ENCODE measurements around the gene RGSL1. TPM values are rescaled to one million over a fixed set of nuclear protein-coding genes. Genes with fewer than 3 reads are reported as not detected.

Gene RGSL1
- total RNA-seq, 1 experiment from 2014 or later, result not detected

GRCh38 chr1:182588500-182589396, 138.8 kb downstream of the RGSL1 start, which contains the start of gene RNASEL:
RNASEL (minus strand) TSS chr1:182589256; CDS start chr1:182586806, 2,450 bp downstream.
- H3K4me1 ChIP-seq (ENCODE audit: insufficient read depth, low read length, poor library complexity, severe bottlenecking), result no peaks in the 10 kb centered on the region
- TF ChIP-seq EZH2 (IDR thresholded peaks at IDR 0.05; ENCODE audit: borderline replicate concordance, low read depth, low read length, poor library complexity, severe bottlenecking), result no peak
- TF ChIP-seq, protein P1, sequence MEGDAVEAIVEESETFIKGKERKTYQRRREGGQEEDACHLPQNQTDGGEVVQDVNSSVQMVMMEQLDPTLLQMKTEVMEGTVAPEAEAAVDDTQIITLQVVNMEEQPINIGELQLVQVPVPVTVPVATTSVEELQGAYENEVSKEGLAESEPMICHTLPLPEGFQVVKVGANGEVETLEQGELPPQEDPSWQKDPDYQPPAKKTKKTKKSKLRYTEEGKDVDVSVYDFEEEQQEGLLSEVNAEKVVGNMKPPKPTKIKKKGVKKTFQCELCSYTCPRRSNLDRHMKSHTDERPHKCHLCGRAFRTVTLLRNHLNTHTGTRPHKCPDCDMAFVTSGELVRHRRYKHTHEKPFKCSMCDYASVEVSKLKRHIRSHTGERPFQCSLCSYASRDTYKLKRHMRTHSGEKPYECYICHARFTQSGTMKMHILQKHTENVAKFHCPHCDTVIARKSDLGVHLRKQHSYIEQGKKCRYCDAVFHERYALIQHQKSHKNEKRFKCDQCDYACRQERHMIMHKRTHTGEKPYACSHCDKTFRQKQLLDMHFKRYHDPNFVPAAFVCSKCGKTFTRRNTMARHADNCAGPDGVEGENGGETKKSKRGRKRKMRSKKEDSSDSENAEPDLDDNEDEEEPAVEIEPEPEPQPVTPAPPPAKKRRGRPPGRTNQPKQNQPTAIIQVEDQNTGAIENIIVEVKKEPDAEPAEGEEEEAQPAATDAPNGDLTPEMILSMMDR (conservative IDR thresholded peaks at IDR 0.05; ENCODE audit: low read depth, low read length), result no peak
- CTCF ChIA-PET, result interaction anchor here (1.2 to 1.7 kb wide), 2 partner anchors 194 to 198 kb away, joined by 3 to 5 read pairs; no protein-coding TSS in a partner anchor
- no peaks in the 10 kb centered on the region for H3K36me3 ChIP-seq (ENCODE audit: insufficient read depth, low read length, poor library complexity, severe bottlenecking)
- no peaks in the 10 kb centered on the region for H3K9me3 ChIP-seq (ENCODE audit: low read depth, low read length, poor library complexity, severe bottlenecking)
- no peaks in the 10 kb centered on the region for H3K27me3 ChIP-seq (replicated peaks; ENCODE audit: insufficient read depth, low read depth, low read length, poor library complexity)
- intact Hi-C loops (cut with micrococcal nuclease; ENCODE audit: unreplicated experiment), result no loop called here
- peak; percentile 77 for DNase-seq (ENCODE audit: low spot score)
- POLR2A ChIA-PET (ENCODE audit: low non-redundant PET), result interaction anchor here (0.7 kb wide), 1 partner anchor 141 kb away, joined by 3 read pairs; no protein-coding TSS in a partner anchor
- peak within 1 kb of the TSS; percentile 70 for H3K27ac ChIP-seq (ENCODE audit: low read depth, low read length, poor library complexity, severe bottlenecking)
- peak within 1 kb of the TSS; percentile 55 for H3K4me3 ChIP-seq (ENCODE audit: low read depth, low read length, poor library complexity, severe bottlenecking)
- TSS peak; percentile 54 for BruUV-seq (replicated peaks)

GRCh38 chr1:182589520-182589919, 139.6 kb downstream of the RGSL1 start:
- BruUV-seq (replicated peaks), result no TSS peak
- no peaks in the 10 kb centered on the region for H3K36me3 ChIP-seq (ENCODE audit: insufficient read depth, low read length, poor library complexity, severe bottlenecking)
- H3K4me3 ChIP-seq (ENCODE audit: low read depth, low read length, poor library complexity, severe bottlenecking), result no peak overlapping the region
- CTCF ChIA-PET, result interaction anchor here (1.7 kb wide), 1 partner anchor 197 kb away, joined by 5 read pairs; no protein-coding TSS in a partner anchor
- no peaks in the 10 kb centered on the region for H3K9me3 ChIP-seq (ENCODE audit: low read depth, low read length, poor library complexity, severe bottlenecking)
- TF ChIP-seq, protein P1 (conservative IDR thresholded peaks at IDR 0.05; ENCODE audit: low read depth, low read length), result no peak
- no peak for TF ChIP-seq EZH2 (IDR thresholded peaks at IDR 0.05; ENCODE audit: borderline replicate concordance, low read depth, low read length, poor library complexity, severe bottlenecking)
- peaks cover 3% of the 10 kb centered on the region for H3K4me1 ChIP-seq (ENCODE audit: insufficient read depth, low read length, poor library complexity, severe bottlenecking)
- no peak overlapping the region for H3K27ac ChIP-seq (ENCODE audit: low read depth, low read length, poor library complexity, severe bottlenecking)
- intact Hi-C loops (cut with micrococcal nuclease; ENCODE audit: unreplicated experiment), result no loop called here
- POLR2A ChIA-PET (ENCODE audit: low non-redundant PET), result no interaction called here
- no peak for DNase-seq (ENCODE audit: low spot score)
- no peaks in the 10 kb centered on the region for H3K27me3 ChIP-seq (replicated peaks; ENCODE audit: insufficient read depth, low read depth, low read length, poor library complexity)

GRCh38 chr1:182589931-182590330, 140.0 kb downstream of the RGSL1 start:
- intact Hi-C loops (cut with micrococcal nuclease; ENCODE audit: unreplicated experiment), result no loop called here

More at GRCh38 chr1:182589931-182590330, 140.0 kb downstream of the RGSL1 start:
- Histone ChIP-seq H3K4me1 (ENCODE audit: insufficient read depth, low read length, poor library complexity, severe bottlenecking) (peaks cover 4% of the 10 kb centered on the region), H3K4me3 (ENCODE audit: low read depth, low read length, poor library complexity, severe bottlenecking) (no peak overlapping the region), H3K27ac (ENCODE audit: low read depth, low read length, poor library complexity, severe bottlenecking) (no peak overlapping the region), H3K9me3 (ENCODE audit: low read depth, low read length, poor library complexity, severe bottlenecking) (no peaks in the 10 kb centered on the region), H3K27me3 (replicated peaks; ENCODE audit: insufficient read depth, low read depth, low read length, poor library complexity) (no peaks in the 10 kb centered on the region), H3K36me3 (ENCODE audit: insufficient read depth, low read length, poor library complexity, severe bottlenecking) (no peaks in the 10 kb centered on the region)
- ChIA-PET CTCF (no interaction called here), POLR2A (ENCODE audit: low non-redundant PET) (no interaction called here)
- DNase-seq (ENCODE audit: low spot score), result no peak
- TF ChIP-seq, protein P1 (conservative IDR thresholded peaks at IDR 0.05; ENCODE audit: low read depth, low read length), result no peak
- TF ChIP-seq EZH2 (IDR thresholded peaks at IDR 0.05; ENCODE audit: borderline replicate concordance, low read depth, low read length, poor library complexity, severe bottlenecking), result no peak
- no TSS peak for BruUV-seq (replicated peaks)
